Left ventricle myocardium inferior (tissue), 1 donor: Measurements from ENCODE around the gene PLXDC2. TPM values are rescaled to one million over a fixed set of nuclear protein-coding genes. Genes with fewer than 3 reads are reported as not detected.

Experiments used
- DNase-seq: peaks from one replicate; pipeline ENCODE4 v3.0.0-alpha.2; 2020
- H3K27ac ChIP-seq: fragments of 200-600 bp; replicated peaks from 2 replicates; pipeline ENCODE4 v1.8.0; 2021
- H3K27me3 ChIP-seq: fragments of 200-600 bp; 2 replicates; pipeline ENCODE4 v1.8.0; 2021; ENCODE audit warnings: low read depth
- H3K36me3 ChIP-seq: fragments of 200-600 bp; 2 replicates; pipeline ENCODE4 v1.8.0; 2021
- H3K4me1 ChIP-seq: fragments of 200-600 bp; 2 replicates; pipeline ENCODE4 v1.8.0; 2021
- H3K4me3 ChIP-seq: fragments of 200-600 bp; 2 replicates; pipeline ENCODE4 v1.8.0; 2021; ENCODE audit warnings: mild to moderate bottlenecking, moderate library complexity
- H3K9me3 ChIP-seq: fragments of 200-600 bp; replicated peaks from 2 replicates; pipeline ENCODE4 v1.8.0; 2021
- CTCF ChIP-seq: fragments of 200-600 bp; IDR thresholded peaks from 2 replicates; pipeline ENCODE4 v1.8.0; 2021; ENCODE audit warnings: antibody characterized with exemption, mild to moderate bottlenecking, borderline replicate concordance
- intact Hi-C: fragments of 100-400 bp; cut with micrococcal nuclease; formaldehyde crosslinking; loops from one replicate; pipeline ENCODE4 v1.11.0; 2022
- total RNA-seq: library from RNA; stranded (reverse); fragmentation: NEBNext Ultra II Directional; extraction: Animal tissue kit (Norgen Biotek cat#: 25700); gene quantifications from one replicate; pipeline ENCODE4 v1.2.1, GENCODE V29; 2021
- donor health status: DM: no; HTN: yes; CAD: no; lungs with severe emphysema.

Gene PLXDC2
- total RNA-seq, 1 donor from 2014 or later = 16.6 TPM

GRCh38 chr10:20254078-20254477 lies 437.8 kb downstream of the PLXDC2 start:
- intact Hi-C loops = no loop called here
- Histone ChIP-seq H3K9me3 (no peaks in the 10 kb centered on the region), H3K4me3 (no peak overlapping the region), H3K36me3 (peaks cover 4% of the 10 kb centered on the region), H3K27ac (no peak overlapping the region), H3K4me1 (peaks cover 10% of the 10 kb centered on the region), H3K27me3 (no peaks in the 10 kb centered on the region)
- DNase-seq = no peak
- no peak for TF ChIP-seq CTCF

DNA sequence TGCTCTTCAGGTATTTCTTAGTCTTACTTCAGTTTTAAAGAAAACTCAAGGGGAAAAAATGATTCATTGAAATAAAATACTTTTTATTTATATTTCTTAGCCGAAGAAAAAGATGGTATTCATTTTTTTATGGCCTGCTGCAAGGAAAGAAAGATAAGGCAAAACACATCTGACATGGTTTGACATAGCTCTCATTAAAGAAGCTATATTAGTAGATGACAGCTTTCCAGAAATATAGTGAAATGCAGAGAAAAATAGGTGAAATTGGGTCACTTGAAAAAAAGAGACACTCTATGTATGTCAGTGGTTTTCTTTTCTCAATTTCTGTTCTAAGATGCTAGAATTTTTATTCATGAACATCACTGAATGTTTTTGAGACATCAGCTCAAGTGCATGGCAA lies 438.3 kb downstream of the PLXDC2 start:
- no peak overlapping the region for H3K4me3 ChIP-seq
- H3K27ac ChIP-seq = no peak overlapping the region
- H3K36me3 ChIP-seq = peaks cover 2% of the 10 kb centered on the region
- no peak for DNase-seq
- intact Hi-C loops = no loop called here
- no peaks in the 10 kb centered on the region for H3K27me3 ChIP-seq
- no peaks in the 10 kb centered on the region for H3K9me3 ChIP-seq
- H3K4me1 ChIP-seq = peaks cover 7% of the 10 kb centered on the region
- no peak for TF ChIP-seq CTCF

- intact Hi-C loops = no loop called here
- DNase-seq = no peak
- Histone ChIP-seq H3K27ac (no peak overlapping the region), H3K4me3 (no peak overlapping the region), H3K4me1 (no peaks in the 10 kb centered on the region), H3K36me3 (peaks cover 6% of the 10 kb centered on the region), H3K27me3 (no peaks in the 10 kb centered on the region), H3K9me3 (no peaks in the 10 kb centered on the region)
- no peak for TF ChIP-seq CTCF
Measured at GRCh38 chr10:20256969-20257368, 440.7 kb downstream of the PLXDC2 start.

GRCh38 chr10:20257422-20257821 lies 441.2 kb downstream of the PLXDC2 start:
- intact Hi-C loops = no loop called here
- Histone ChIP-seq H3K4me1 (no peaks in the 10 kb centered on the region), H3K9me3 (no peaks in the 10 kb centered on the region), H3K27me3 (no peaks in the 10 kb centered on the region), H3K4me3 (no peak overlapping the region), H3K36me3 (peaks cover 6% of the 10 kb centered on the region), H3K27ac (no peak overlapping the region)
- TF ChIP-seq CTCF = no peak
- DNase-seq = no peak

DNA sequence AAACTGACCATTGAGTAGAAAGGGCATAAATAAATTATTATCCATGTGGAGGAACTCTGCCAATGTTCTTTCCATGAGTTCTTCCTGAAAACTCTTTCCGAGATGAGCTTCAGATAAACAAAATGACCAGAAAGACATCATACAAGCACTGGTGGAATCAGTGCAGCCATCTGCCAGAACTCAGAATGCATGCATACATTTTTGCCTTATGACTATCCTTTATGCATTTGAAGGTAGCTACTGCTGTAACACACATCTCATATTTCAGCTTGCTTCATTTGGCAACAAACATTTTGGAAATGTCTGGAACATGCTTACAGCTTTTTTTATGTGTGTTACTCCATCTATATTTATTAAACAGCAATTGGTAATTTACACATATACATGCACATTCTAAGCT lies 448.9 kb downstream of the PLXDC2 start:
- no peak for TF ChIP-seq CTCF
- intact Hi-C loops = no loop called here
- Histone ChIP-seq H3K4me1 (peaks cover 11% of the 10 kb centered on the region), H3K27ac (no peak overlapping the region), H3K4me3 (no peak overlapping the region), H3K9me3 (no peaks in the 10 kb centered on the region), H3K27me3 (no peaks in the 10 kb centered on the region), H3K36me3 (peaks cover 3% of the 10 kb centered on the region)
- DNase-seq = no peak

DNA sequence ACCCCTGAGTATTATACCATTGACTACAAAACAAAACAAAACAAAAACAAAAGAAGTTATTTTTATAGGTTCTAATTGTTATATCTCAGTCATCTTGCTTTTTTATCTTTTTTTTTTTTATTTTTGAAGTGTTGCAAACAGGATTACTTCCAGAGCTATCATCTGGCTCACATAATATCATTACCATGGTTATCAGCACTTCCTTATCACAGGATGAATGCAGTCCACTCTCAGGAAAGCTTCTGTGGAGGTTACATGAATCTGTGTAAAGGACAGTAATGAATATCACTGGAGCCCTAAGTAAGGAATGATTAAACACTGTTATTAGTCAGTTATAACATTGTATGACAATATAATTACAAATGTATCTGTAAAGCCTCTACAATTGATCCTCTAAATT lies 451.5 kb downstream of the PLXDC2 start:
- DNase-seq = no peak
- no peak for TF ChIP-seq CTCF

More for the DNA sequence above, 451.5 kb downstream of the PLXDC2 start:
- intact Hi-C loops = no loop called here
- Histone ChIP-seq H3K9me3 (no peaks in the 10 kb centered on the region), H3K36me3 (no peaks in the 10 kb centered on the region), H3K27me3 (no peaks in the 10 kb centered on the region), H3K4me1 (peaks cover 11% of the 10 kb centered on the region), H3K27ac (no peak overlapping the region), H3K4me3 (no peak overlapping the region)
